K562 (cell line): ENCODE measurements around the gene NLGN4X. TPM values are rescaled to one million over a fixed set of nuclear protein-coding genes. Genes with fewer than 3 reads are reported as not detected.

Experiments
- ATAC-seq: fragments of 200-7000 bp; cut with Tn5 transposase; 3 replicates; pipeline ENCODE4 v1.9.1; 2020; ENCODE audit warnings: moderate library complexity
- BruUV-seq: library from RNA; stranded (reverse); fragments of 400-500 nt; replicated peaks from 2 replicates; lab custom pipeline; 2021; lab: Mats Ljungman, UMichigan
- CTCF ChIA-PET: fragments of 300-600 bp; formaldehyde crosslinking; extraction: SDS; loops from one replicate; lab custom pipeline; 2021; ENCODE audit warnings: low intra/inter-chr PET ratio; lab: Yijun Ruan, JAX
- POLR2A ChIA-PET: fragments of 300-600, 350-650 bp; sonication (Branson Sonifier 250); formaldehyde crosslinking; extraction: SDS; loops from one replicate; lab custom pipeline; 2021; ENCODE audit warnings: antibody characterized with exemption, inconsistent platforms; lab: Yijun Ruan, JAX
- DNase-seq, 4 experiments: peaks; one replicate each; pipeline versions ENCODE4 v3.0.0 to v3.0.0-alpha.2; 2011 to 2018; ENCODE audit warnings: low spot score in 3 of 4, mixed read lengths in 3 of 4; ENCODE audit errors: extremely low read depth in 1 of 4
- FAIRE-seq: peaks from 2 replicates; lab custom pipeline; 2011; peaks lifted over from hg19 to GRCh38; lab: Jason Lieb, UNC
- H2AFZ ChIP-seq: 2 replicates; pipeline ENCODE4 v1.6.0; 2011; ENCODE audit warnings: low read depth, low read length, control low read depth, inconsistent platforms
- H3K27ac ChIP-seq: fragments of 200-600 bp; 3 replicates; pipeline ENCODE4 v1.8.0; 2011; ENCODE audit warnings: low read depth, mild to moderate bottlenecking, control low read depth, inconsistent platforms, low read length, moderate library complexity, mixed read lengths; ENCODE audit errors: extremely low read depth
- H3K27me3 ChIP-seq, 2 experiments: fragments of 300-600 bp in 1 of 2; 2 replicates in 1 of 2; 3 replicates in 1 of 2; pipeline versions ENCODE4 v1.6.0 to v1.8.0; 2011; ENCODE audit warnings: inconsistent platforms in 2 of 2, low read length in 2 of 2, mild to moderate bottlenecking in 1 of 2, mixed read lengths in 1 of 2, moderate library complexity in 1 of 2; ENCODE audit not compliant: control insufficient read depth in 2 of 2, insufficient read depth in 2 of 2
- H3K36me3 ChIP-seq: fragments of 300-600 bp; 3 replicates; pipeline ENCODE4 v1.8.0; 2011; ENCODE audit warnings: mild to moderate bottlenecking, low read length, inconsistent platforms; ENCODE audit not compliant: control insufficient read depth, insufficient read depth
- H3K4me1 ChIP-seq, 2 experiments: fragments of 200-600 bp in 1 of 2; replicated peaks in 1 of 2; 2 replicates in 1 of 2; 3 replicates in 1 of 2; pipeline versions ENCODE4 v1.5.1 to v1.8.0; 2011; ENCODE audit warnings: inconsistent platforms in 2 of 2, low read length in 2 of 2, mild to moderate bottlenecking in 1 of 2, mixed read lengths in 1 of 2, moderate library complexity in 1 of 2; ENCODE audit not compliant: control insufficient read depth in 2 of 2, insufficient read depth in 2 of 2
- H3K4me2 ChIP-seq: 2 replicates; pipeline ENCODE4 v1.6.1; 2011; ENCODE audit warnings: low read length, control low read depth, inconsistent platforms, mixed read lengths; ENCODE audit not compliant: insufficient read depth
- H3K4me3 ChIP-seq: fragments of 200-600 bp; sonication (generic), shearing (Covaris generic); 2 replicates; pipeline ENCODE4 v1.5.1; 2016; ENCODE audit warnings: control low read depth, inconsistent platforms
- H3K79me2 ChIP-seq: fragments of 200-600 bp; 3 replicates; pipeline ENCODE4 v1.8.0; 2011; ENCODE audit warnings: low read length, inconsistent platforms; ENCODE audit not compliant: control insufficient read depth, insufficient read depth
- H3K9ac ChIP-seq, 2 experiments: 2 replicates each; pipeline versions ENCODE4 v1.6.0 to v1.6.1; 2011; ENCODE audit warnings: low read depth in 2 of 2, low read length in 2 of 2, control low read depth in 1 of 2, inconsistent platforms in 1 of 2, mild to moderate bottlenecking in 1 of 2, mixed read lengths in 1 of 2; ENCODE audit not compliant: insufficient read depth in 1 of 2
- H3K9me1 ChIP-seq: one replicate; pipeline ENCODE4 v1.6.0; 2011; ENCODE audit warnings: inconsistent platforms, mild to moderate bottlenecking, low read length, moderate library complexity; ENCODE audit not compliant: control insufficient read depth, insufficient read depth
- H3K9me3 ChIP-seq: replicated peaks from 2 replicates; pipeline ENCODE4 v1.5.1; 2011; ENCODE audit warnings: low read depth, low read length, inconsistent platforms; ENCODE audit not compliant: control insufficient read depth, insufficient read depth
- H4K20me1 ChIP-seq: replicated peaks from 2 replicates; pipeline ENCODE4 v1.6.1; 2011; ENCODE audit warnings: low read length, inconsistent platforms, mixed read lengths; ENCODE audit not compliant: control insufficient read depth, insufficient read depth
- GATAD2A ChIP-seq: fragments of 450-650 bp; IDR thresholded peaks from 2 replicates; pipeline ENCODE4 v1.6.1; 2017
- HDAC1 ChIP-seq, 2 experiments: fragments of 450-650 bp; IDR thresholded peaks; 2 replicates each; pipeline ENCODE4 v1.6.1; 2016 to 2017; ENCODE audit warnings: inconsistent platforms in 1 of 2, mild to moderate bottlenecking in 1 of 2, moderate library complexity in 1 of 2
- PRPF4 ChIP-seq: fragments of 200-400 bp; formaldehyde crosslinking; IDR thresholded peaks from one replicate; pipeline ENCODE4 v1.6.1; 2017; ENCODE audit warnings: low read length, low read depth, mild to moderate bottlenecking; ENCODE audit not compliant: insufficient read depth, poor library complexity, severe bottlenecking
- WGBS: fragments of 100-300 bp; shearing (Covaris generic); methylation state at CpG from one replicate; pipeline ENCODE4 v1.1.6; 2016; ENCODE audit warnings: low coverage, mixed read lengths; ENCODE audit not compliant: insufficient coverage; ENCODE audit errors: missing lambda C conversion rate; 5-methylcytosine and 5-hydroxymethylcytosine counted together
- in situ Hi-C: fragments of 300-500 bp; cut with MboI; formaldehyde crosslinking; loops from 4 replicates; pipeline ENCODE4 v1.15.0; 2018; ENCODE audit warnings: inconsistent platforms, mixed read lengths
- intact Hi-C: fragments of 100-400 bp; cut with micrococcal nuclease; formaldehyde crosslinking; loops from 2 replicates; pipeline ENCODE4 v1.14.2; 2022
- polyA plus RNA-seq, 8 experiments: library from polyadenylated mRNA; depleted of rRNA in 4 of 8; stranded (reverse) in 5 of 8; unstranded in 3 of 8; fragments of >200 nt; fragmentation: Nextera tagmentation in 2 of 8; fragmentation: Illumina TruSeq in 1 of 8; extraction: Ambion mirVana in 2 of 8; extraction: Trizol in 1 of 8; gene quantifications; 2 replicates each; pipeline versions ENCODE4 v1.2.1 to v1.2.3, GENCODE V29; 2011 to 2014; ENCODE audit warnings: inconsistent platforms in 1 of 8, missing spikeins in 1 of 8
- total RNA-seq, 7 experiments: library from RNA; depleted of rRNA in 6 of 7; stranded (reverse); fragments of >200 nt in 6 of 7; fragmentation: Illumina TruSeq in 2 of 7; extraction: Trizol in 2 of 7; gene quantifications; 2 replicates each; pipeline versions ENCODE4 v1.2.1 to v1.2.3, GENCODE V29; 2011 to 2021; ENCODE audit warnings: low replicate concordance in 1 of 7

Gene NLGN4X
- total and polyA plus RNA-seq, 9 of the 15 experiments (the other 6 are each of a cell fraction or from before 2014, with no cell fraction given) = 0.07 TPM; not detected in 8

DNA sequence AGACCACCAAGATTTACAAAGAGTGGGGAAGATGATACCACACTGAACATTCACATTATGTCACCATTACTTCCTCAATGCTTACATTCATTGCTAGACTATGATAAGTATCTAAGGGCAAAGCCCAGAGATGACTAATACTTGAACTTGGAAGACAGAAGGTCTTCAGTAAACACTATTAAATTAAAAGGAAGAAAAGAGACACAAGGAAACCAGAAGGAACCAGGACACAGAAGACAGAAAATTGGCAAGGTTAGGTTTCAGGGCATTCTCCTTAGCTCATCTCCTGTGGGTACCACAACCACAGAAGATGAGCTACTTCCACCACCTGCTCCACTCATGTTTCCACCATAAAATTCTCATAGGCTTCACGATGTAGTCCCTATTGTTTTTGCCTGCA is 64.9 kb downstream of the NLGN4X start:
- Histone ChIP-seq H2AFZ (no peak overlapping the region), H3K4me1 (no peaks in the 10 kb centered on the region), H3K9me1 (no peaks in the 10 kb centered on the region), H3K9ac (no peak overlapping the region), H3K27me3 (no peaks in the 10 kb centered on the region), H3K27ac (no peak overlapping the region), H3K9me3 (no peaks in the 10 kb centered on the region), H3K4me3 (no peak overlapping the region), H3K4me2 (no peak overlapping the region), H3K79me2 (no peaks in the 10 kb centered on the region), H3K36me3 (no peaks in the 10 kb centered on the region), H4K20me1 (no peaks in the 10 kb centered on the region)
- no peak for DNase-seq
- no peak for ATAC-seq
- no peak for FAIRE-seq
- ChIA-PET CTCF (no interaction called here), POLR2A (no interaction called here)
- intact Hi-C loops = no loop called here
- WGBS = 0% methylated on average over 1 of the region's 1 CpG
- in situ Hi-C loops = no loop called here
- no TSS peak for BruUV-seq
- TF ChIP-seq PRPF4 = no peak
- no peak for TF ChIP-seq HDAC1 (IDR thresholded peaks at IDR 0.05)

DNA sequence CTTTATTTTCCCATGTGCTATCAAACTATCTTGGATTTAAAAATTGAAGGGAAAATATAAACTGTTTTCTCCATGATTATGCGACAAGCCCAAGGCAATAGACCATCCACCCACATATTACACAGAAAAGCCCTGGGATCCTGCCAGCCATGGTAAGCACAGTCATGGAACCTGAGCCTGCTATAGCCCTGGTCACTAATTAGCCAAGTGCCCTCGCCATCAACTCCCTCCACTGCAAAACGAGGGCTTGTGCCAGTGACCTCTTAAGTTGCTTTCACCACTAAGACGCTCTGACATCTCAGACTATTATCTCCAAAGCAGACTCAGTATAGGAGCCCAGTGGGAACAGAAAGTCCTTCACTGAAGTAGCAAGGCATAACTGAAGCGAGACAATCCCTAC is 69.2 kb downstream of the NLGN4X start:
- Histone ChIP-seq H3K9ac (no peak overlapping the region), H3K9me3 (no peaks in the 10 kb centered on the region), H3K4me2 (no peak overlapping the region), H2AFZ (no peak overlapping the region), H3K79me2 (no peaks in the 10 kb centered on the region), H3K4me1 (no peaks in the 10 kb centered on the region), H4K20me1 (no peaks in the 10 kb centered on the region), H3K27me3 (no peaks in the 10 kb centered on the region), H3K4me3 (no peak overlapping the region), H3K36me3 (no peaks in the 10 kb centered on the region), H3K9me1 (no peaks in the 10 kb centered on the region), H3K27ac (no peak overlapping the region)
- in situ Hi-C loops (no loop called here), intact Hi-C loops (no loop called here)
- WGBS = 0% methylated on average over 5 of the region's 5 CpGs
- POLR2A ChIA-PET = no interaction called here
- TF ChIP-seq GATAD2A = no peak
- ATAC-seq = no peak
- no peak for FAIRE-seq
- no TSS peak for BruUV-seq
- DNase-seq = no peak
- CTCF ChIA-PET = no interaction called here
